HL-60 (cell line): ENCODE data around the gene LRRC75B.
A peak's percentile ranks its signal among the peaks of the same experiment; 100 is the strongest.

Source experiments
- DNase-seq, 2 experiments: peaks; one replicate each; pipeline ENCODE4 v3.0.0-alpha.2; 2010 to 2020; ENCODE audit warnings: low read depth in 1 of 2, low spot score in 1 of 2
- H3K27ac ChIP-seq: fragments of 250-450 bp; sonication (Bioruptor Pico); replicated peaks from 2 replicates; pipeline ENCODE4 v1.5.1; 2020; ENCODE audit warnings: mild to moderate bottlenecking, moderate library complexity
- H3K27me3 ChIP-seq: fragments of 250-450 bp; sonication (Bioruptor Pico); 2 replicates; pipeline ENCODE4 v1.5.1; 2021; ENCODE audit warnings: mild to moderate bottlenecking, moderate library complexity; ENCODE audit not compliant: insufficient read depth, poor library complexity, severe bottlenecking
- H3K4me3 ChIP-seq: replicated peaks from 2 replicates; pipeline ENCODE4 v1.5.1; 2011; ENCODE audit warnings: mild to moderate bottlenecking, control low read depth, low read length; ENCODE audit not compliant: insufficient read depth
- CTCF ChIP-seq: IDR thresholded peaks from one replicate; pipeline ENCODE4 v1.5.1; 2011; ENCODE audit warnings: low read length, control low read depth, inconsistent platforms; ENCODE audit not compliant: insufficient read depth
- GABPA ChIP-seq: IDR thresholded peaks from 2 replicates; pipeline ENCODE4 v1.6.1; 2012; ENCODE audit warnings: low read depth
- POLR2AphosphoS5 ChIP-seq: IDR thresholded peaks from 2 replicates; pipeline ENCODE4 v1.6.1; 2012; ENCODE audit warnings: low read depth
- REST ChIP-seq: IDR thresholded peaks from 2 replicates; pipeline ENCODE4 v1.6.1; 2012; ENCODE audit warnings: low read depth; ENCODE audit not compliant: insufficient replicate concordance
- SPI1 ChIP-seq: IDR thresholded peaks from 2 replicates; pipeline ENCODE4 v1.6.1; 2012; ENCODE audit warnings: low read depth, mild to moderate bottlenecking, borderline replicate concordance

Gene LRRC75B

GRCh38 chr22:24559471-24559870 is 33.4 kb downstream of the LRRC75B start:
- Histone ChIP-seq H3K27me3 (no peaks in the 10 kb centered on the region), H3K27ac (no peak overlapping the region), H3K4me3 (no peak overlapping the region)
- TF ChIP-seq GABPA (no peak), SPI1 (no peak), REST (no peak), POLR2AphosphoS5 (no peak), CTCF (no peak)
- no peak for DNase-seq

GRCh38 chr22:24555165-24556039 is 37.5 kb downstream of the LRRC75B start, which contains the start of gene SNRPD3:
Gene SNRPD3 (plus strand): TSS chr22:24555999. CDS start chr22:24557675, 1,676 bp downstream.
- DNase-seq = peak; percentile 95 to 99
- peak within 1 kb of the TSS; percentile 98 for H3K4me3 ChIP-seq
- peak within 1 kb of the TSS; percentile 98 for H3K27ac ChIP-seq
- peak; percentile 53 for TF ChIP-seq REST
- TF ChIP-seq CTCF = no peak
- peak; percentile 49; the same call in 1 of the 2 replicates for TF ChIP-seq SPI1
- TF ChIP-seq POLR2AphosphoS5 = peak; percentile 81
- TF ChIP-seq GABPA = peak; percentile 97
- no peaks in the 10 kb centered on the region for H3K27me3 ChIP-seq

GRCh38 chr22:24554313-24555164 is 38.3 kb downstream of the LRRC75B start, which contains the start of gene GUCD1:
Gene GUCD1 (minus strand): TSS chr22:24555138. CDS start chr22:24554991, 147 bp downstream.
- peak; percentile 57 to 68 for DNase-seq
- TF ChIP-seq POLR2AphosphoS5 (peak; percentile 63; the same call in 1 of the 2 replicates), REST (peak; percentile 24), CTCF (no peak), GABPA (no peak), SPI1 (no peak)
- H3K27ac ChIP-seq = peak within 1 kb of the TSS; percentile 98
- peak within 1 kb of the TSS; percentile 98 for H3K4me3 ChIP-seq
- no peaks in the 10 kb centered on the region for H3K27me3 ChIP-seq
